Suprapubic skin (tissue), 4 donors: Measurements from ENCODE around the gene CTNNA3.

Experiments
- CTCF ChIP-seq, 2 donors: fragments of 200-600 bp in 1 of 2; fragments of 450-650 bp in 1 of 2; sonication (generic) in 1 of 2; IDR thresholded peaks; one replicate each; pipeline ENCODE4 v1.5.1; 2016 to 2019; ENCODE audit warnings: antibody characterized with exemption in 2 of 2, mild to moderate bottlenecking in 1 of 2, moderate library complexity in 1 of 2
- POLR2A ChIP-seq, 2 donors: fragments of 450-650 bp; IDR thresholded peaks; one replicate each; pipeline ENCODE4 v1.6.1; 2017; ENCODE audit warnings: antibody characterized with exemption in 2 of 2, mild to moderate bottlenecking in 2 of 2, moderate library complexity in 2 of 2
- POLR2AphosphoS5 ChIP-seq, 3 donors: sonication (generic); formaldehyde crosslinking; IDR thresholded peaks; one replicate each; pipeline ENCODE4 v1.6.1; 2017; ENCODE audit warnings: antibody characterized with exemption in 3 of 3

- TF ChIP-seq POLR2AphosphoS5 (IDR thresholded peaks at IDR 0.05) (no peak), CTCF (IDR thresholded peaks at IDR 0.05) (no peak), POLR2A (IDR thresholded peaks at IDR 0.05) (no peak)
Observed at GRCh38 chr10:66786709-66787108, 909.3 kb downstream of the CTNNA3 start.
